ENCODE data around the gene TKFC. TPM values are rescaled to one million over a fixed set of nuclear protein-coding genes. Genes with fewer than 3 reads are reported as not detected.
A peak's percentile ranks its signal among the peaks of the same experiment; 100 is the strongest.

The TKFC gene
- total RNA-seq, 1 experiment from 2014 or later, result 79.6 TPM

- no TSS peak for BruUV-seq (replicated peaks)
- TF ChIP-seq POLR2AphosphoS5 (IDR thresholded peaks at IDR 0.05; ENCODE audit: low read depth, low read length) (no peak), SIN3A (IDR thresholded peaks at IDR 0.05; ENCODE audit: borderline replicate concordance, insufficient read depth, low read depth, low read length) (no peak), TCF7L2 (IDR thresholded peaks at IDR 0.05; ENCODE audit: low read depth, low read length) (no peak), REST (IDR thresholded peaks at IDR 0.05; ENCODE audit: insufficient read depth in 1 of 2, low read depth in 2 of 2, low read length in 1 of 2) (no peak), CTCF (IDR thresholded peaks at IDR 0.05) (no peak)
- no peaks in the 10 kb centered on the region for H3K27me3 ChIP-seq (ENCODE audit: control insufficient read depth, insufficient read depth, low read length)
- no peaks in the 10 kb centered on the region for H3K9me3 ChIP-seq (ENCODE audit: control insufficient read depth, insufficient read depth, low read depth, low read length)
- in situ Hi-C loops (cut with HindIII; ENCODE audit: low pct_unique_long_range_greater_than_20kb, low sequenced_read_pairs), result no loop called here
- H3K27ac ChIP-seq (ENCODE audit: low read length), result no peak overlapping the region
- no peaks in the 10 kb centered on the region for H3K36me3 ChIP-seq (ENCODE audit: control insufficient read depth, insufficient read depth, low read length)
- CTCF ChIA-PET, result no interaction called here
- intact Hi-C loops (cut with micrococcal nuclease; ENCODE audit: unreplicated experiment), result no loop called here
- POLR2A ChIA-PET, result no interaction called here
- H3K4me3 ChIP-seq (ENCODE audit: low read depth in 2 of 2, low read length in 2 of 2), result no peak overlapping the region
- H3K4me1 ChIP-seq (ENCODE audit: control insufficient read depth, insufficient read depth, low read length), result no peaks in the 10 kb centered on the region; the same call in 1 of the 2 replicates
- ATAC-seq, result no peak
- no peak for DNase-seq (ENCODE audit: low read depth, low spot score)
Observed at GRCh38 chr11:61343792-61344745, 11.0 kb downstream of the TKFC start.

- DNase-seq (ENCODE audit: low read depth, low spot score), result no peak
- CTCF ChIA-PET, result no interaction called here
- H3K27ac ChIP-seq (ENCODE audit: low read length), result no peak overlapping the region
- H3K9me3 ChIP-seq (ENCODE audit: control insufficient read depth, insufficient read depth, low read depth, low read length), result no peaks in the 10 kb centered on the region
- no TSS peak for BruUV-seq (replicated peaks)
- intact Hi-C loops (cut with micrococcal nuclease; ENCODE audit: unreplicated experiment), result no loop called here
- no peaks in the 10 kb centered on the region for H3K27me3 ChIP-seq (ENCODE audit: control insufficient read depth, insufficient read depth, low read length)
- no peaks in the 10 kb centered on the region; the same call in 1 of the 2 replicates for H3K4me1 ChIP-seq (ENCODE audit: control insufficient read depth, insufficient read depth, low read length)
- TF ChIP-seq TCF7L2 (IDR thresholded peaks at IDR 0.05; ENCODE audit: low read depth, low read length) (no peak), SIN3A (IDR thresholded peaks at IDR 0.05; ENCODE audit: borderline replicate concordance, insufficient read depth, low read depth, low read length) (no peak), CTCF (IDR thresholded peaks at IDR 0.05) (no peak), POLR2AphosphoS5 (IDR thresholded peaks at IDR 0.05; ENCODE audit: low read depth, low read length) (no peak)
- POLR2A ChIA-PET, result no interaction called here
- H3K4me3 ChIP-seq (ENCODE audit: low read depth in 2 of 2, low read length in 2 of 2), result no peak overlapping the region
- in situ Hi-C loops (cut with HindIII; ENCODE audit: low pct_unique_long_range_greater_than_20kb, low sequenced_read_pairs), result no loop called here
- 0 out of 2 replicates have a peak, but pooled peaks have one; percentile 10 for ATAC-seq
- no peaks in the 10 kb centered on the region for H3K36me3 ChIP-seq (ENCODE audit: control insufficient read depth, insufficient read depth, low read length)
Observed at GRCh38 chr11:61345170-61345610, 12.2 kb downstream of the TKFC start.
